K562 (cell line): ENCODE data around the gene HACD1. TPM values are rescaled to one million over a fixed set of nuclear protein-coding genes. Genes with fewer than 3 reads are reported as not detected.
A peak's percentile ranks its signal among the peaks of the same experiment; 100 is the strongest.

Experiments used
- BACH1 ChIP-seq: fragments of 200-800 bp; sonication (Bioruptor generic); IDR thresholded peaks from 2 replicates; pipeline ENCODE4 v1.6.1; 2016; ENCODE audit warnings: missing genetic modification characterization, missing compliant biosample characterization
- FOXJ2 ChIP-seq: fragments of 200-800 bp; sonication (Bioruptor generic); IDR thresholded peaks from 2 replicates; pipeline ENCODE4 v1.6.1; 2016; ENCODE audit warnings: missing genetic modification characterization, missing compliant biosample characterization
- FOXK2 ChIP-seq, 2 experiments: fragments of 450-650 bp; IDR thresholded peaks in 1 of 2; conservative IDR thresholded peaks in 1 of 2; 2 replicates each; pipeline ENCODE4 v1.6.1; 2016; ENCODE audit warnings: low read depth in 2 of 2, mild to moderate bottlenecking in 1 of 2
- GABPB1 ChIP-seq: sonication (generic); formaldehyde crosslinking; IDR thresholded peaks from 2 replicates; pipeline ENCODE4 v1.8.0; 2022; ENCODE audit warnings: mild to moderate bottlenecking, missing genetic modification reagents
- HDAC2 ChIP-seq: fragments of 450-650 bp; IDR thresholded peaks from 2 replicates; pipeline ENCODE4 v1.6.1; 2016; ENCODE audit warnings: mild to moderate bottlenecking
- JUN ChIP-seq, 2 experiments: sonication (generic) in 1 of 2; formaldehyde crosslinking in 1 of 2; IDR thresholded peaks; 2 replicates each; pipeline versions ENCODE4 v1.6.1 to v1.8.0; 2012 to 2022; ENCODE audit warnings: borderline replicate concordance in 2 of 2, mild to moderate bottlenecking in 2 of 2, improper control_type of control experiment in 1 of 2, low read depth in 1 of 2, low read length in 1 of 2, missing genetic modification reagents in 1 of 2
- KDM4B ChIP-seq, 2 experiments: fragments of 450-650 bp in 1 of 2; sonication (generic) in 1 of 2; IDR thresholded peaks; 2 replicates each; pipeline ENCODE4 v1.6.1; 2016 to 2017; ENCODE audit warnings: borderline replicate concordance in 2 of 2, antibody characterized with exemption in 1 of 2, low read depth in 1 of 2, mild to moderate bottlenecking in 1 of 2
- MEF2A ChIP-seq: IDR thresholded peaks from 2 replicates; pipeline ENCODE4 v1.6.1; 2011; ENCODE audit warnings: low read depth, mild to moderate bottlenecking, low read length, moderate library complexity; ENCODE audit not compliant: control insufficient read depth
- MTA1 ChIP-seq: fragments of 450-650 bp; IDR thresholded peaks from 2 replicates; pipeline ENCODE4 v1.6.1; 2017; ENCODE audit warnings: borderline replicate concordance
- MTA3 ChIP-seq: fragments of 450-650 bp; formaldehyde crosslinking; IDR thresholded peaks from 2 replicates; pipeline ENCODE4 v1.6.1; 2017; ENCODE audit warnings: mild to moderate bottlenecking, borderline replicate concordance
- MYBL2 ChIP-seq, 2 experiments: fragments of 450-650 bp in 1 of 2; sonication (generic) in 1 of 2; formaldehyde crosslinking in 1 of 2; IDR thresholded peaks; 2 replicates each; pipeline versions ENCODE4 v1.6.1 to v1.8.1; 2017 to 2022; ENCODE audit warnings: borderline replicate concordance in 1 of 2, inconsistent platforms in 1 of 2, low read depth in 1 of 2, mild to moderate bottlenecking in 1 of 2, missing genetic modification reagents in 1 of 2, moderate library complexity in 1 of 2
- NFIC ChIP-seq: fragments of 450-650 bp; IDR thresholded peaks from 2 replicates; pipeline ENCODE4 v1.6.1; 2017; ENCODE audit warnings: mild to moderate bottlenecking, inconsistent platforms
- RUNX1 ChIP-seq: sonication (generic); IDR thresholded peaks from 2 replicates; pipeline ENCODE4 v1.6.1; 2016; ENCODE audit warnings: antibody characterized with exemption, low read depth
- SMARCA5 ChIP-seq: fragments of 450-650 bp; IDR thresholded peaks from 2 replicates; pipeline ENCODE4 v1.6.1; 2016
- SOX6 ChIP-seq: fragments of 450-650 bp; IDR thresholded peaks from 2 replicates; pipeline ENCODE4 v1.6.1; 2014; ENCODE audit warnings: mild to moderate bottlenecking
- ZBTB7A ChIP-seq: IDR thresholded peaks from 2 replicates; pipeline ENCODE4 v1.6.1; 2011; ENCODE audit warnings: low read depth, mild to moderate bottlenecking, low read length, moderate library complexity, borderline replicate concordance; ENCODE audit not compliant: control insufficient read depth
- ZNF197 ChIP-seq: fragments of 200-800 bp; sonication (Bioruptor generic); IDR thresholded peaks from 2 replicates; pipeline ENCODE4 v1.6.1; 2016; ENCODE audit warnings: low read depth, missing genetic modification characterization, missing compliant biosample characterization
- ZNF384 ChIP-seq: IDR thresholded peaks from 2 replicates; pipeline ENCODE4 v1.6.1; 2012; ENCODE audit warnings: low read depth, low read length, improper control_type of control experiment
- ZNF41 ChIP-seq: fragments of 250-450 bp; sonication (Bioruptor Pico); conservative IDR thresholded peaks from 2 replicates; pipeline ENCODE4 v1.4.0; 2020; ENCODE audit warnings: mild to moderate bottlenecking
- ZNF644 ChIP-seq: fragments of 200-800 bp; sonication (Bioruptor generic); IDR thresholded peaks from 2 replicates; pipeline ENCODE4 v1.6.1; 2016; ENCODE audit warnings: low read depth, missing genetic modification characterization, missing compliant biosample characterization
- polyA plus RNA-seq, 8 experiments: library from polyadenylated mRNA; depleted of rRNA in 4 of 8; stranded (reverse) in 5 of 8; unstranded in 3 of 8; fragments of >200 nt; fragmentation: Nextera tagmentation in 2 of 8; fragmentation: Illumina TruSeq in 1 of 8; extraction: Ambion mirVana in 2 of 8; extraction: Trizol in 1 of 8; gene quantifications; 2 replicates each; pipeline versions ENCODE4 v1.2.1 to v1.2.3, GENCODE V29; 2011 to 2014; ENCODE audit warnings: inconsistent platforms in 1 of 8, missing spikeins in 1 of 8
- total RNA-seq, 7 experiments: library from RNA; depleted of rRNA in 6 of 7; stranded (reverse); fragments of >200 nt in 6 of 7; fragmentation: Illumina TruSeq in 2 of 7; extraction: Trizol in 2 of 7; gene quantifications; 2 replicates each; pipeline versions ENCODE4 v1.2.1 to v1.2.3, GENCODE V29; 2011 to 2021; ENCODE audit warnings: low replicate concordance in 1 of 7
- TF ChIP-seq, protein P1 (sequence below): fragments of 250-450 bp; sonication (Bioruptor Pico); IDR thresholded peaks from 2 replicates; pipeline ENCODE4 v1.8.0; 2021; ENCODE audit warnings: mild to moderate bottlenecking, moderate library complexity
- TF ChIP-seq, protein P2 (sequence below), 3 experiments: fragments of 200-800 bp in 1 of 3; fragments of 250-450 bp in 1 of 3; fragments of 450-650 bp in 1 of 3; sonication (Bioruptor Pico) in 1 of 3; sonication (Bioruptor generic) in 1 of 3; formaldehyde crosslinking in 1 of 3; IDR thresholded peaks; 2 replicates each; pipeline versions ENCODE4 v1.6.1 to v1.8.0; 2016 to 2022; ENCODE audit warnings: mild to moderate bottlenecking in 2 of 3, missing genetic modification characterization in 2 of 3, missing compliant biosample characterization in 1 of 3, moderate library complexity in 1 of 3

HACD1 gene
- total and polyA plus RNA-seq, 9 of the 15 experiments (the other 6 are each of a cell fraction or from before 2014, with no cell fraction given) = 0.99 to 4.5 (median 2.4) TPM

DNA sequence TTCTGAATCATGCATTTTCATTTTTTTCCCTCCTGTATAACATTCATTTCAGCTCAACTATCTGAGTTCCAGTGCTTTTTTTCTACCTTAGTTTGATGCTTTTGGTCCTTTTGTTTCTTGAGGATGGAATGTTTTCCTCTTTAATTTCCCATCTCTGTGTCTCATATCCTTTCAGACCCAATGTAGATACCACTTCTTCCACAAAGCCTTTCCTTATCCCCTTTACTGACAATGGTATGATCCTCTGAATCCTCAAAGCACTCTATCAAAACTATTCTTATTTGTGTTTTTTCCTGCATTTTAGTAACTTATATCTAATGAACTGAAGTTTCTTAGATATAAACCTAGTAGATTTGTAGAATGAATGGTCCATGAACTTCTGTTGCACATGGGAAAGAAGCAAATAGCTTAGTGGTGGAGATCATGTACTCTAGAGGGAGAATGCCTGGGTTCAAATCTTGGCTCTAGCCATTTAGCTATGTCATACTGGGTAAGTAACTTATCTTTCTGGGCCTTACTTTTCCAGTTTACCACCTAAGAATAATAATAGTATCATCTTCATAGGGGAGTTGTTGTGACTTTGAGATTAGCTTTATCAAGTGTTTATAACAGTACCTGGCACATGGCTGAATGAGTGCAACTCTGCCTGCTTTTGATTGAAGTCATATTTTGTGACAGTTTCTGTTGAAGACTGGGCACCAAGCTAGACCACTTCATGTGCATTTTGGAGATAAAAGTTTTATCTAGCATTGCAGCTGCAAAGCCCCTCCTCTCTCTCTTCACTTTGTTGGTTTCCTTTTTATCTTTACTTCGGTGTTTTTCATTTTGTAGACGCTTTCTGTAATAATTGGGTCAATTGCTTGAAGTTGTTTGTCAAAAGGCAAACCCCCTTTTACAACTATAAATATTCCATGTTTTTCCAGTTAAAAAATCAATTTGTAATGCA, 45.3 kb upstream of the HACD1 start (continued):
- TF ChIP-seq RUNX1 (no peak), MYBL2 (IDR thresholded peaks at IDR 0.05; ENCODE audit: low read depth) (peak; percentile 43; the same call in 1 of the 2 replicates), MYBL2 (CRISPR knock-in tag; IDR thresholded peaks at IDR 0.05; ENCODE audit: borderline replicate concordance) (no peak), FOXK2 (conservative IDR thresholded peaks at IDR 0.05 in 1 of 2, IDR thresholded peaks at IDR 0.05 in 1 of 2; ENCODE audit: low read depth in 2 of 2) (peak; percentile 80 to 82), ZNF41 (CRISPR knock-in tag) (peak; percentile 53; the same call in 1 of the 2 replicates), ZNF197 (peak; percentile 89), ZNF384 (0 out of 2 replicates have a peak, but pooled peaks have one; percentile 30), HDAC2 (peak; percentile 96), KDM4B (IDR thresholded peaks at IDR 0.05; ENCODE audit: borderline replicate concordance in 2 of 2, low read depth in 1 of 2) (no peak), BACH1 (0 out of 2 replicates have a peak, but pooled peaks have one; percentile 20), GABPB1 (CRISPR knock-in tag) (no peak), ZBTB7A (peak; percentile 52; the same call in 1 of the 2 replicates), ZNF644 (tag) (peak; percentile 87), NFIC (peak; percentile 96), JUN (IDR thresholded peaks at IDR 0.05; ENCODE audit: borderline replicate concordance, low read depth, low read length) (no peak), JUN (CRISPR knock-in tag; IDR thresholded peaks at IDR 0.05; ENCODE audit: borderline replicate concordance) (no peak), MTA1 (peak; percentile 92), SOX6 (peak; percentile 99), FOXJ2 (peak; percentile 82), MEF2A (peak; percentile 81), MTA3 (peak; percentile 94), SMARCA5 (peak; percentile 61; the same call in 1 of the 2 replicates)
- TF ChIP-seq, protein P1, sequence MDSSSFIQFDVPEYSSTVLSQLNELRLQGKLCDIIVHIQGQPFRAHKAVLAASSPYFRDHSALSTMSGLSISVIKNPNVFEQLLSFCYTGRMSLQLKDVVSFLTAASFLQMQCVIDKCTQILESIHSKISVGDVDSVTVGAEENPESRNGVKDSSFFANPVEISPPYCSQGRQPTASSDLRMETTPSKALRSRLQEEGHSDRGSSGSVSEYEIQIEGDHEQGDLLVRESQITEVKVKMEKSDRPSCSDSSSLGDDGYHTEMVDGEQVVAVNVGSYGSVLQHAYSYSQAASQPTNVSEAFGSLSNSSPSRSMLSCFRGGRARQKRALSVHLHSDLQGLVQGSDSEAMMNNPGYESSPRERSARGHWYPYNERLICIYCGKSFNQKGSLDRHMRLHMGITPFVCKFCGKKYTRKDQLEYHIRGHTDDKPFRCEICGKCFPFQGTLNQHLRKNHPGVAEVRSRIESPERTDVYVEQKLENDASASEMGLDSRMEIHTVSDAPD (CRISPR knock-in tag) = no peak
- TF ChIP-seq, protein P2, sequence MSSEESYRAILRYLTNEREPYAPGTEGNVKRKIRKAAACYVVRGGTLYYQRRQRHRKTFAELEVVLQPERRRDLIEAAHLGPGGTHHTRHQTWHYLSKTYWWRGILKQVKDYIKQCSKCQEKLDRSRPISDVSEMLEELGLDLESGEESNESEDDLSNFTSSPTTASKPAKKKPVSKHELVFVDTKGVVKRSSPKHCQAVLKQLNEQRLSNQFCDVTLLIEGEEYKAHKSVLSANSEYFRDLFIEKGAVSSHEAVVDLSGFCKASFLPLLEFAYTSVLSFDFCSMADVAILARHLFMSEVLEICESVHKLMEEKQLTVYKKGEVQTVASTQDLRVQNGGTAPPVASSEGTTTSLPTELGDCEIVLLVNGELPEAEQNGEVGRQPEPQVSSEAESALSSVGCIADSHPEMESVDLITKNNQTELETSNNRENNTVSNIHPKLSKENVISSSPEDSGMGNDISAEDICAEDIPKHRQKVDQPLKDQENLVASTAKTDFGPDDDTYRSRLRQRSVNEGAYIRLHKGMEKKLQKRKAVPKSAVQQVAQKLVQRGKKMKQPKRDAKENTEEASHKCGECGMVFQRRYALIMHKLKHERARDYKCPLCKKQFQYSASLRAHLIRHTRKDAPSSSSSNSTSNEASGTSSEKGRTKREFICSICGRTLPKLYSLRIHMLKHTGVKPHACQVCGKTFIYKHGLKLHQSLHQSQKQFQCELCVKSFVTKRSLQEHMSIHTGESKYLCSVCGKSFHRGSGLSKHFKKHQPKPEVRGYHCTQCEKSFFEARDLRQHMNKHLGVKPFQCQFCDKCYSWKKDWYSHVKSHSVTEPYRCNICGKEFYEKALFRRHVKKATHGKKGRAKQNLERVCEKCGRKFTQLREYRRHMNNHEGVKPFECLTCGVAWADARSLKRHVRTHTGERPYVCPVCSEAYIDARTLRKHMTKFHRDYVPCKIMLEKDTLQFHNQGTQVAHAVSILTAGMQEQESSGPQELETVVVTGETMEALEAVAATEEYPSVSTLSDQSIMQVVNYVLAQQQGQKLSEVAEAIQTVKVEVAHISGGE (CRISPR knock-in tag; IDR thresholded peaks at IDR 0.05) = peak in 1 of 3 experiments; percentile 82; a peak in 2 of 6 replicates
